Natural killer cell (primary cell): ENCODE measurements around the gene B3GALT5. TPM values are rescaled to one million over a fixed set of nuclear protein-coding genes. Genes with fewer than 3 reads are reported as not detected.

ENCODE experiments used
- ATAC-seq, 3 donors: fragments of 150-1000 bp in 2 of 3; fragments of 200-7000 bp in 1 of 3; cut with Tn5 transposase; 1 replicate in 1 of 3; 2 replicates in 2 of 3; pipeline ENCODE4 v1.10.0; 2021; ENCODE audit warnings: mild to moderate bottlenecking in 2 of 3, moderate library complexity in 2 of 3
- DNase-seq, 2 donors: peaks; one replicate each; pipeline versions ENCODE4 v3.0.0 to v3.0.0-alpha.2; 2013 to 2021; ENCODE audit warnings: mixed read lengths in 1 of 2
- H3K27ac ChIP-seq: one replicate; pipeline ENCODE4 v1.5.1; 2013; ENCODE audit warnings: mild to moderate bottlenecking, low read length
- H3K27me3 ChIP-seq: one replicate; pipeline ENCODE4 v1.6.1; 2013; ENCODE audit warnings: low read length; ENCODE audit not compliant: control insufficient read depth, insufficient read depth
- H3K36me3 ChIP-seq: one replicate; pipeline ENCODE4 v1.6.1; 2013; ENCODE audit warnings: low read length; ENCODE audit not compliant: control insufficient read depth, insufficient read depth
- H3K4me1 ChIP-seq: one replicate; pipeline ENCODE4 v1.6.1; 2013; ENCODE audit warnings: low read length; ENCODE audit not compliant: control insufficient read depth, insufficient read depth
- H3K4me3 ChIP-seq: one replicate; pipeline ENCODE4 v1.5.1; 2013; ENCODE audit warnings: low read length
- H3K9me3 ChIP-seq: one replicate; pipeline ENCODE4 v1.6.1; 2013; ENCODE audit warnings: low read length; ENCODE audit not compliant: control insufficient read depth, insufficient read depth
- H3K27ac Mint-ChIP-seq, 2 donors: one replicate each; pipeline ENCODE4 v1.8.0; 2022; ENCODE audit warnings: mild to moderate bottlenecking in 2 of 2, mixed read lengths in 2 of 2, moderate library complexity in 1 of 2
- H3K27me3 Mint-ChIP-seq, 2 donors: one replicate each; pipeline ENCODE4 v1.8.0; 2022; ENCODE audit warnings: low read depth in 2 of 2, mixed read lengths in 2 of 2
- H3K36me3 Mint-ChIP-seq: one replicate; pipeline ENCODE4 v1.8.0; 2022; ENCODE audit warnings: mixed read lengths
- H3K4me1 Mint-ChIP-seq, 2 donors: one replicate each; pipeline ENCODE4 v1.8.0; 2022; ENCODE audit warnings: mixed read lengths in 2 of 2
- H3K4me3 Mint-ChIP-seq: one replicate; pipeline ENCODE4 v1.8.0; 2022; ENCODE audit warnings: mild to moderate bottlenecking, moderate library complexity, mixed read lengths
- H3K9me3 Mint-ChIP-seq, 2 donors: one replicate each; pipeline ENCODE4 v1.8.0; 2022; ENCODE audit warnings: mixed read lengths in 2 of 2
- WGBS: methylation state at CpG from one replicate; pipeline ENCODE4 v1.1.7; 2013; ENCODE audit warnings: missing lambda C conversion rate; ENCODE audit not compliant: insufficient coverage; 5-methylcytosine and 5-hydroxymethylcytosine counted together
- intact Hi-C: fragments of 100-400 bp; cut with micrococcal nuclease; formaldehyde crosslinking; loops from one replicate; pipeline ENCODE4 v1.14.2; 2022
- total RNA-seq, 4 donors: library from RNA; stranded (reverse); fragments of 120-200 nt in 1 of 4; gene quantifications; one replicate each; pipeline versions ENCODE4 v1.2.3 to v1.2.4, GENCODE V29; 2013 to 2022
- TF ChIP-seq, protein P1 (sequence below): fragments of 200-600 bp; IDR thresholded peaks from one replicate; pipeline ENCODE4 v1.8.0; 2022; ENCODE audit warnings: antibody characterized with exemption

B3GALT5 gene
- total RNA-seq, 3 donors from 2014 or later (not counting 1 experiment from before 2014, with no cell fraction given): 0.05 TPM; not detected in 2

GRCh38 chr21:39656209-39656608, 43.5 kb downstream of the B3GALT5 start:
- H3K9me3 ChIP-seq: peaks cover 5% of the 10 kb centered on the region
- H3K4me3 ChIP-seq: no peak overlapping the region
- TF ChIP-seq, protein P1, sequence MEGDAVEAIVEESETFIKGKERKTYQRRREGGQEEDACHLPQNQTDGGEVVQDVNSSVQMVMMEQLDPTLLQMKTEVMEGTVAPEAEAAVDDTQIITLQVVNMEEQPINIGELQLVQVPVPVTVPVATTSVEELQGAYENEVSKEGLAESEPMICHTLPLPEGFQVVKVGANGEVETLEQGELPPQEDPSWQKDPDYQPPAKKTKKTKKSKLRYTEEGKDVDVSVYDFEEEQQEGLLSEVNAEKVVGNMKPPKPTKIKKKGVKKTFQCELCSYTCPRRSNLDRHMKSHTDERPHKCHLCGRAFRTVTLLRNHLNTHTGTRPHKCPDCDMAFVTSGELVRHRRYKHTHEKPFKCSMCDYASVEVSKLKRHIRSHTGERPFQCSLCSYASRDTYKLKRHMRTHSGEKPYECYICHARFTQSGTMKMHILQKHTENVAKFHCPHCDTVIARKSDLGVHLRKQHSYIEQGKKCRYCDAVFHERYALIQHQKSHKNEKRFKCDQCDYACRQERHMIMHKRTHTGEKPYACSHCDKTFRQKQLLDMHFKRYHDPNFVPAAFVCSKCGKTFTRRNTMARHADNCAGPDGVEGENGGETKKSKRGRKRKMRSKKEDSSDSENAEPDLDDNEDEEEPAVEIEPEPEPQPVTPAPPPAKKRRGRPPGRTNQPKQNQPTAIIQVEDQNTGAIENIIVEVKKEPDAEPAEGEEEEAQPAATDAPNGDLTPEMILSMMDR: no peak
- Mint-ChIP-seq H3K27me3 (peaks cover 8 to 26% of the 10 kb centered on the region in 2 donors), H3K9me3 (peaks cover 0 to 2% of the 10 kb centered on the region in 2 donors), H3K4me1 (no peaks in the 10 kb centered on the region), H3K36me3 (no peaks in the 10 kb centered on the region), H3K27ac (no peak overlapping the region), H3K4me3 (no peak overlapping the region)
- H3K27me3 ChIP-seq: no peaks in the 10 kb centered on the region
- H3K36me3 ChIP-seq: no peaks in the 10 kb centered on the region
- no peaks in the 10 kb centered on the region for H3K4me1 ChIP-seq
- intact Hi-C loops: no loop called here
- no peak overlapping the region for H3K27ac ChIP-seq
- ATAC-seq (no peak), DNase-seq (no peak)
- WGBS: 80% methylated on average over 8 of the region's 8 CpGs

GRCh38 chr21:39657091-39657689, 44.5 kb downstream of the B3GALT5 start:
- ATAC-seq: no peak
- WGBS: 91% methylated on average over 5 of the region's 5 CpGs
- no peaks in the 10 kb centered on the region for H3K36me3 ChIP-seq
- no peaks in the 10 kb centered on the region for H3K4me1 ChIP-seq
- H3K4me3 ChIP-seq: no peak overlapping the region
- peaks cover 0 to 2% of the 10 kb centered on the region in 2 donors for H3K9me3 Mint-ChIP-seq
- no peak overlapping the region for H3K4me3 Mint-ChIP-seq
- H3K27me3 Mint-ChIP-seq: peaks cover 8 to 26% of the 10 kb centered on the region in 2 donors
- no peaks in the 10 kb centered on the region for H3K36me3 Mint-ChIP-seq
- H3K27me3 ChIP-seq: no peaks in the 10 kb centered on the region
- peaks cover 5% of the 10 kb centered on the region for H3K9me3 ChIP-seq
- H3K4me1 Mint-ChIP-seq: no peaks in the 10 kb centered on the region
- DNase-seq: no peak
- intact Hi-C loops: no loop called here
- H3K27ac ChIP-seq: no peak overlapping the region
- no peak overlapping the region for H3K27ac Mint-ChIP-seq
- TF ChIP-seq, protein P1: no peak

DNA sequence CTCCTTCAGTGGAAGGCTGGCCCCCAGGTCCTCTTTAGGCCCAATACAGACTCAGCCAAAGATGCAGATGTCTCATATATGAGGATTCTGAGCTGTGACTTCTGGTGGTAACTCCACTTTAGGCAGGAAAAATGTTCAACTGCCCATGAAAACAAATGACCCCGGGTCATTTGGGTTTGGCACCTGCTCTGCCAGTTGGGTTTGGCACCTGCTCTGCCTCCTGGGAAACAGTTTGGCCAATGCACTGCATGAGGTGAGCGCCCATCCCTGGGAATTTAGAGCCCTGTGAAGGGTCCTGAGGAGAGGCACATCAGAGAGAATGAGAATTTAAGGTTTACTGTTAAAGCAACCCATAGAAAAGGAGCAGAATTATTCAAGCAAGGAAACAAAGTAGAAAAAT, 45.3 kb downstream of the B3GALT5 start:
- no peak overlapping the region for H3K27ac Mint-ChIP-seq
- no peaks in the 10 kb centered on the region for H3K36me3 Mint-ChIP-seq
- WGBS: 75% methylated on average over 2 of the region's 2 CpGs
- no peaks in the 10 kb centered on the region for H3K4me1 ChIP-seq
- peaks cover 8 to 26% of the 10 kb centered on the region in 2 donors for H3K27me3 Mint-ChIP-seq
- H3K36me3 ChIP-seq: no peaks in the 10 kb centered on the region
- DNase-seq: no peak
- no peaks in the 10 kb centered on the region for H3K27me3 ChIP-seq
- intact Hi-C loops: no loop called here
- H3K9me3 ChIP-seq: peaks cover 5% of the 10 kb centered on the region
- no peaks in the 10 kb centered on the region for H3K4me1 Mint-ChIP-seq
- H3K4me3 ChIP-seq: no peak overlapping the region
- TF ChIP-seq, protein P1: no peak
- ATAC-seq: no peak
- no peak overlapping the region for H3K4me3 Mint-ChIP-seq
- H3K27ac ChIP-seq: no peak overlapping the region
- peaks cover 0 to under 1% of the 10 kb centered on the region in 2 donors for H3K9me3 Mint-ChIP-seq
